ENCODE measurements around the gene TRIM15.
A peak's percentile ranks its signal among the peaks of the same experiment; 100 is the strongest.
"Not testable (repeated sequence)": the region's sequence is repeated elsewhere in the genome, so short reads cannot be mapped to it uniquely, and the experiment has no call there.

Gene TRIM15

GRCh38 chr6:30162265-30163089 lies 869 bp upstream of the TRIM15 start:
- no peak for DNase-seq (ENCODE audit: low read depth in 2 of 2)

GRCh38 chr6:30163918-30164654 lies 740 bp downstream of the TRIM15 start:
- no peak for DNase-seq (ENCODE audit: low read depth in 2 of 2)

GRCh38 chr6:30164714-30165113 lies 1.4 kb downstream of the TRIM15 start:
- DNase-seq (ENCODE audit: low read depth in 2 of 2): no peak

- DNase-seq (ENCODE audit: low read depth in 2 of 2): not testable (repeated sequence)
Observed at GRCh38 chr6:30165238-30165637, 1.9 kb downstream of the TRIM15 start.

- no peak for DNase-seq (ENCODE audit: low read depth in 2 of 2)
Observed at GRCh38 chr6:30167101-30167500, 3.8 kb downstream of the TRIM15 start.

GRCh38 chr6:30168741-30169140 lies 5.4 kb downstream of the TRIM15 start:
- no peak for DNase-seq (ENCODE audit: low read depth in 2 of 2)

GRCh38 chr6:30169658-30170614 lies 6.6 kb downstream of the TRIM15 start:
- peak; percentile 10 to 13 for DNase-seq (ENCODE audit: low read depth in 2 of 2)

- DNase-seq (ENCODE audit: low read depth in 2 of 2): no peak
Observed at GRCh38 chr6:30171677-30172471, 8.5 kb downstream of the TRIM15 start.

- no peak for DNase-seq (ENCODE audit: low read depth in 2 of 2)
Observed at GRCh38 chr6:30172681-30173080, 9.3 kb downstream of the TRIM15 start.

GRCh38 chr6:30175765-30176164 lies 12.4 kb downstream of the TRIM15 start:
- no peak for DNase-seq (ENCODE audit: low read depth in 2 of 2)

GRCh38 chr6:30178837-30179236 lies 15.5 kb downstream of the TRIM15 start:
- no peak for DNase-seq (ENCODE audit: low read depth in 2 of 2)

- no peak for DNase-seq (ENCODE audit: low read depth in 2 of 2)
Observed at GRCh38 chr6:30180145-30180544, 16.8 kb downstream of the TRIM15 start.

GRCh38 chr6:30184417-30185031 lies 21.2 kb downstream of the TRIM15 start:
- DNase-seq (ENCODE audit: low read depth in 2 of 2): no peak

- DNase-seq (ENCODE audit: low read depth in 2 of 2): no peak
Observed at GRCh38 chr6:30185846-30186484, 22.6 kb downstream of the TRIM15 start.

GRCh38 chr6:30188541-30188940 lies 25.2 kb downstream of the TRIM15 start:
- DNase-seq (ENCODE audit: low read depth in 2 of 2): no peak

- DNase-seq (ENCODE audit: low read depth in 2 of 2): no peak
Observed at GRCh38 chr6:30192076-30192475, 28.7 kb downstream of the TRIM15 start.

GRCh38 chr6:30194797-30195690 lies 31.7 kb downstream of the TRIM15 start:
- no peak for DNase-seq (ENCODE audit: low read depth in 2 of 2)

GRCh38 chr6:30195951-30196350 lies 32.6 kb downstream of the TRIM15 start:
- DNase-seq (ENCODE audit: low read depth in 2 of 2): no peak

- no peak for DNase-seq (ENCODE audit: low read depth in 2 of 2)
Observed at GRCh38 chr6:30196376-30196775, 33.0 kb downstream of the TRIM15 start.
